DMS153 treated with DMSO at 0.1 percent for 48 hours (cell line): ENCODE measurements around the gene LMX1A.

Experiments used
- DNase-seq: peaks from one replicate; lab custom pipeline; 2025; ENCODE audit not compliant: unreplicated experiment; lab: John Stamatoyannopoulos, UW

LMX1A gene

GRCh38 chr1:165279882-165280281 lies 76.6 kb downstream of the LMX1A start:
- no peak for DNase-seq

- no peak for DNase-seq
Measured at GRCh38 chr1:165276314-165276713, 80.2 kb downstream of the LMX1A start.

GRCh38 chr1:165265196-165265838 lies 91.2 kb downstream of the LMX1A start:
- no peak for DNase-seq

GRCh38 chr1:165259706-165260428 lies 96.6 kb downstream of the LMX1A start:
- DNase-seq, result no peak

GRCh38 chr1:165259236-165259635 lies 97.3 kb downstream of the LMX1A start:
- peak; percentile 74 for DNase-seq

GRCh38 chr1:165257969-165258459 lies 98.5 kb downstream of the LMX1A start:
- DNase-seq, result peak; percentile 96

- no peak for DNase-seq
Measured at GRCh38 chr1:165254896-165255625, 101.5 kb downstream of the LMX1A start.

- DNase-seq, result no peak
Measured at GRCh38 chr1:165254376-165254775, 102.1 kb downstream of the LMX1A start.

- DNase-seq, result no peak
Measured at GRCh38 chr1:165253818-165254254, 102.7 kb downstream of the LMX1A start.

GRCh38 chr1:165248969-165249571 lies 107.4 kb downstream of the LMX1A start:
- DNase-seq, result no peak

GRCh38 chr1:165241952-165242351 lies 114.6 kb downstream of the LMX1A start:
- DNase-seq, result no peak

GRCh38 chr1:165241321-165241720 lies 115.2 kb downstream of the LMX1A start:
- DNase-seq, result no peak

- no peak for DNase-seq
Measured at GRCh38 chr1:165240492-165240891, 116.0 kb downstream of the LMX1A start.

- DNase-seq, result no peak
Measured at GRCh38 chr1:165239873-165240272, 116.6 kb downstream of the LMX1A start.

GRCh38 chr1:165235777-165236291 lies 120.7 kb downstream of the LMX1A start:
- no peak for DNase-seq

- DNase-seq, result peak; percentile 62
Measured at GRCh38 chr1:165235155-165235776, 121.2 kb downstream of the LMX1A start.

- no peak for DNase-seq
Measured at GRCh38 chr1:165234149-165234548, 122.4 kb downstream of the LMX1A start.

- DNase-seq, result no peak
Measured at GRCh38 chr1:165228676-165229075, 127.8 kb downstream of the LMX1A start.

GRCh38 chr1:165228111-165228655 lies 128.3 kb downstream of the LMX1A start:
- DNase-seq, result no peak

GRCh38 chr1:165226326-165226725 lies 130.2 kb downstream of the LMX1A start:
- DNase-seq, result no peak
